Measurements from ENCODE around the gene CFAP54.
"Not testable (repeated sequence)": the region's sequence is repeated elsewhere in the genome, so short reads cannot be mapped to it uniquely, and the experiment has no call there.

Gene CFAP54

GRCh38 chr12:96587691-96588090 is 98.3 kb downstream of the CFAP54 start:
- no peak overlapping the region for H3K4me3 ChIP-seq (ENCODE audit: low read length)
- H3K4me2 ChIP-seq (ENCODE audit: low read length), result no peak overlapping the region
- H4K20me1 ChIP-seq (ENCODE audit: control insufficient read depth, insufficient read depth, low read depth, low read length), result no peaks in the 10 kb centered on the region
- H3K9me2 ChIP-seq (replicated peaks; ENCODE audit: control insufficient read depth, low read length), result no peaks in the 10 kb centered on the region
- H3F3A ChIP-seq (ENCODE audit: control insufficient read depth, insufficient read depth), result no peaks in the 10 kb centered on the region
- H3K79me2 ChIP-seq (ENCODE audit: control insufficient read depth, low read length), result no peaks in the 10 kb centered on the region
- no peak overlapping the region for H3K27ac ChIP-seq (ENCODE audit: low read depth, low read length)
- H3K27me3 ChIP-seq (ENCODE audit: control insufficient read depth, low read length), result 0 out of 2 replicates have a peak, but pooled peaks cover 4% of the 10 kb centered on the region
- H3K4me1 ChIP-seq (ENCODE audit: control insufficient read depth, low read length), result no peaks in the 10 kb centered on the region
- H3K9me3 ChIP-seq (ENCODE audit: control insufficient read depth, insufficient read depth, low read length), result no peaks in the 10 kb centered on the region
- TF ChIP-seq EZH2phosphoT487 (IDR thresholded peaks at IDR 0.05; ENCODE audit: borderline replicate concordance, low read length) (no peak), CTCF (IDR thresholded peaks at IDR 0.05; ENCODE audit: low read depth, low read length, poor library complexity, severe bottlenecking) (no peak)
- H3K36me3 ChIP-seq (ENCODE audit: control insufficient read depth, low read length), result no peaks in the 10 kb centered on the region

GRCh38 chr12:96590970-96591369 is 101.6 kb downstream of the CFAP54 start:
- TF ChIP-seq EZH2phosphoT487 (IDR thresholded peaks at IDR 0.05; ENCODE audit: borderline replicate concordance, low read length), result no peak
- H4K20me1 ChIP-seq (ENCODE audit: control insufficient read depth, insufficient read depth, low read depth, low read length), result no peaks in the 10 kb centered on the region
- H3K4me1 ChIP-seq (ENCODE audit: control insufficient read depth, low read length), result no peaks in the 10 kb centered on the region
- no peaks in the 10 kb centered on the region for H3K36me3 ChIP-seq (ENCODE audit: control insufficient read depth, low read length)
- H3F3A ChIP-seq (ENCODE audit: control insufficient read depth, insufficient read depth), result no peaks in the 10 kb centered on the region
- 0 out of 2 replicates have a peak, but pooled peaks cover 4% of the 10 kb centered on the region for H3K27me3 ChIP-seq (ENCODE audit: control insufficient read depth, low read length)
- H3K9me2 ChIP-seq (replicated peaks; ENCODE audit: control insufficient read depth, low read length), result no peaks in the 10 kb centered on the region
- H3K9me3 ChIP-seq (ENCODE audit: control insufficient read depth, insufficient read depth, low read length), result no peaks in the 10 kb centered on the region
- no peak overlapping the region for H3K4me3 ChIP-seq (ENCODE audit: low read length)
- no peak overlapping the region for H3K4me2 ChIP-seq (ENCODE audit: low read length)
- no peak overlapping the region for H3K27ac ChIP-seq (ENCODE audit: low read depth, low read length)
- no peaks in the 10 kb centered on the region for H3K79me2 ChIP-seq (ENCODE audit: control insufficient read depth, low read length)

- not testable (repeated sequence) for H4K20me1 ChIP-seq (ENCODE audit: control insufficient read depth, insufficient read depth, low read depth, low read length); H3K27me3 ChIP-seq (ENCODE audit: control insufficient read depth, low read length); H3K4me3 ChIP-seq (ENCODE audit: low read length); H3K9me2 ChIP-seq (replicated peaks; ENCODE audit: control insufficient read depth, low read length); H3K9me3 ChIP-seq (ENCODE audit: control insufficient read depth, insufficient read depth, low read length); H3K36me3 ChIP-seq (ENCODE audit: control insufficient read depth, low read length); H3F3A ChIP-seq (ENCODE audit: control insufficient read depth, insufficient read depth); H3K79me2 ChIP-seq (ENCODE audit: control insufficient read depth, low read length); H3K27ac ChIP-seq (ENCODE audit: low read depth, low read length); H3K4me2 ChIP-seq (ENCODE audit: low read length); H3K4me1 ChIP-seq (ENCODE audit: control insufficient read depth, low read length)
Measured at GRCh38 chr12:96604374-96604773, 115.0 kb downstream of the CFAP54 start.

GRCh38 chr12:96605684-96606083 is 116.3 kb downstream of the CFAP54 start:
- TF ChIP-seq CTCF (IDR thresholded peaks at IDR 0.05; ENCODE audit: low read depth, low read length, poor library complexity, severe bottlenecking), result no peak
- TF ChIP-seq EZH2phosphoT487 (IDR thresholded peaks at IDR 0.05; ENCODE audit: borderline replicate concordance, low read length), result no peak
- Histone ChIP-seq H4K20me1 (ENCODE audit: control insufficient read depth, insufficient read depth, low read depth, low read length) (no peaks in the 10 kb centered on the region), H3K4me3 (ENCODE audit: low read length) (no peak overlapping the region), H3K27ac (ENCODE audit: low read depth, low read length) (no peak overlapping the region), H3K36me3 (ENCODE audit: control insufficient read depth, low read length) (no peaks in the 10 kb centered on the region), H3K9me2 (replicated peaks; ENCODE audit: control insufficient read depth, low read length) (no peaks in the 10 kb centered on the region), H3K4me2 (ENCODE audit: low read length) (no peak overlapping the region), H3F3A (ENCODE audit: control insufficient read depth, insufficient read depth) (no peaks in the 10 kb centered on the region), H3K9me3 (ENCODE audit: control insufficient read depth, insufficient read depth, low read length) (no peaks in the 10 kb centered on the region), H3K27me3 (ENCODE audit: control insufficient read depth, low read length) (no peaks in the 10 kb centered on the region; the same call in none of the 2 replicates), H3K4me1 (ENCODE audit: control insufficient read depth, low read length) (no peaks in the 10 kb centered on the region), H3K79me2 (ENCODE audit: control insufficient read depth, low read length) (no peaks in the 10 kb centered on the region)
